Measurements from ENCODE around the gene CENPVL2. TPM values are rescaled to one million over a fixed set of nuclear protein-coding genes. Genes with fewer than 3 reads are reported as not detected.
"Not testable (repeated sequence)": the region's sequence is repeated elsewhere in the genome, so short reads cannot be mapped to it uniquely, and the experiment has no call there.

The CENPVL2 gene
- total RNA-seq, 4 donors from 2014 or later, result not detected

GRCh38 chrX:51665981-51666380 lies 16.6 kb downstream of the CENPVL2 start:
- Histone ChIP-seq H3K36me3 (no peaks in the 10 kb centered on the region), H3K4me1 (no peaks in the 10 kb centered on the region), H3K4me3 (no peak overlapping the region), H3K9me3 (no peaks in the 10 kb centered on the region), H3K27ac (no peak overlapping the region), H3K27me3 (no peaks in the 10 kb centered on the region)
- no peak for DNase-seq
- TF ChIP-seq POLR2A (IDR thresholded peaks at IDR 0.05), result no peak

- no peak for DNase-seq
- no peak overlapping the region for H3K4me3 ChIP-seq
- H3K4me1 ChIP-seq, result no peaks in the 10 kb centered on the region
- no peaks in the 10 kb centered on the region for H3K9me3 ChIP-seq
- H3K27me3 ChIP-seq, result no peaks in the 10 kb centered on the region
- no peak for TF ChIP-seq POLR2A (IDR thresholded peaks at IDR 0.05)
- TF ChIP-seq CTCF (IDR thresholded peaks at IDR 0.05), result no peak
- H3K27ac ChIP-seq, result no peak overlapping the region
- no peaks in the 10 kb centered on the region for H3K36me3 ChIP-seq
These were observed 39.3 kb downstream of the CENPVL2 start for GRCh38 chrX:51643377-51643776.

- Histone ChIP-seq H3K27me3 (no peaks in the 10 kb centered on the region), H3K27ac (no peak overlapping the region), H3K36me3 (no peaks in the 10 kb centered on the region), H3K9me3 (no peaks in the 10 kb centered on the region), H3K4me1 (no peaks in the 10 kb centered on the region), H3K4me3 (no peak overlapping the region)
- no peak for DNase-seq
- TF ChIP-seq POLR2A (IDR thresholded peaks at IDR 0.05) (no peak), CTCF (IDR thresholded peaks at IDR 0.05) (peak in 3 of 6 experiments; percentile 7 to 31 (median 31))
These were observed 41.1 kb downstream of the CENPVL2 start for GRCh38 chrX:51641421-51642021.

- not testable (repeated sequence) for H3K36me3 ChIP-seq, H3K27me3 ChIP-seq, H3K27ac ChIP-seq, H3K4me1 ChIP-seq, H3K9me3 ChIP-seq, H3K4me3 ChIP-seq, DNase-seq
These were observed 46.1 kb downstream of the CENPVL2 start for GRCh38 chrX:51636511-51636910.

Other genes starting within 250 kb of the CENPVL2 start
- gene NUDT11, start 186.2 kb downstream of the CENPVL2 start, total RNA-seq, result under 1 TPM in 1 of 4 donors, not detected in 3; 0.35 TPM
- not detected for gene CENPVL3, start 63.9 kb downstream of the CENPVL2 start, total RNA-seq
- gene CENPVL1, start 27.7 kb upstream of the CENPVL2 start, total RNA-seq, result not detected
- 1 to 10 TPM; 1.0 to 5.0 (median 1.8) TPM for gene GSPT2, start 60.6 kb upstream of the CENPVL2 start, total RNA-seq
- 10 to 100 TPM; 35.6 to 42.1 (median 36.9) TPM for gene MAGED1, start 210.8 kb upstream of the CENPVL2 start, total RNA-seq

Data from Peyer's patch (tissue), 4 donors.